Stimulated activated CD4-positive, alpha-beta T cell treated with anti-CD3 and anti-CD28 coated beads, Interleukin-1b, Interleukin-23, amount 100 ng/mL, for 24 hours (primary cell): ENCODE measurements around the gene PSME4.
"Not testable (repeated sequence)": the region's sequence is repeated elsewhere in the genome, so short reads cannot be mapped to it uniquely, and the experiment has no call there.

Experiments
- DNase-seq, 4 experiments: peaks; one replicate each; pipeline ENCODE4 v3.0.0-alpha.2; 2020; ENCODE audit warnings: low read depth in 4 of 4, low spot score in 1 of 4

PSME4 gene

DNA sequence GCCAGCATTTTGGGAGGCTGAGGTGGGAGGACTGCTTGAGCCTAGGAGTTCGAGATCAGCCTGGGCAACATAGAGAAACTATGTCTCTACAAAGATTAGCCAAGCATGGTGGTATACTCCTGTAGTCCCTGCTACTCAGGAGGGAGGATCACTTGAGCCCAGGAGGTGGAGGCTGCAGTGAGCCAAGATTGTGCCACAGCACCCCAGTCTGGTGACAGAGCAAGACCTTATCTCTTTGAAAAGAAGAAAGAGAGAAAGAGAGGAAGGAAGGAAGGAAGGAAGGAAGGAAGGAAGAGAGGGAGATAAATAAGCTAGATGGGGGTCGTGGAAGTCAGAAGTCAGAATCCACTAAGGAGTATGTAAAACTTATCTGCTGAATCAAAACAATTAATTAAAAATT lies 127.2 kb downstream of the PSME4 start:
- no peak for DNase-seq

DNA sequence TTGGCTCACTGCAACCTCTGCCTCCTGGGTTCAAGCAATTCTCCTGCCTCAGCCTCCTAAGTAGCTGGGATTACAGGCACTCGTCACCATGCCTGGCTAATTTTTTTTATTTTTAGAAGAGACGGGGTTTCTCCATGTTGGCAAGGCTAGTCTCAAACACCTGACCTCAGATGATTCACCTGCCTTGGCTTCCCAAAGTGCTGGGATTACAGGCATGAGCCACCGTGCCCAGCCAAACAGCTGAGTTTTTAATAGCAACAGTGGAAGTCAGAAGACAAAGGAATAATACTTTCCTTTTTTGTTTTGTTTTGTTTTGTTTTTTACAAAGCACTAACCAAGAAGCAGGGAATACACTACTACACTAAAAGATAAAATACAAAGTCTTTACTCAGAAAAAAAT lies 127.9 kb downstream of the PSME4 start:
- DNase-seq, result no peak

DNA sequence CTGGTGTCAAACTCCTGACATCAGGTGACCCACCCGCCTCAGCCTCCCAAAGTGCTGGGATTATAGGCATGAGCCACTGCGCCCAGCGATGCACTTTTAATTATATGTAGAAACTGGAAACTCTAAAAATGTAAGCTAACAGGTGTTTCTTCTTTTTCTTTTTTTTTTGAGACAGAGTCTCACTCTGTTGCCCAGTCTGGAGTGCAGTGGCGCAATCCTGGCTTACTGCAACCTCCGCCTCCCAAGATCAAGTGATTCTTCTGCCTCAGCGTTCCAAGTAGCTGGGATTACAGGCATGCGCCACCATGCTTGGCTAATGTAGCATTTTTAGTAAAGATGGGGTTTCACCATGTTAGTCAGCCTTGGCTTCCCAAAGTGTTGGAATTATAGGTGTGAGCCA lies 129.1 kb downstream of the PSME4 start:
- not testable (repeated sequence) for DNase-seq

DNA sequence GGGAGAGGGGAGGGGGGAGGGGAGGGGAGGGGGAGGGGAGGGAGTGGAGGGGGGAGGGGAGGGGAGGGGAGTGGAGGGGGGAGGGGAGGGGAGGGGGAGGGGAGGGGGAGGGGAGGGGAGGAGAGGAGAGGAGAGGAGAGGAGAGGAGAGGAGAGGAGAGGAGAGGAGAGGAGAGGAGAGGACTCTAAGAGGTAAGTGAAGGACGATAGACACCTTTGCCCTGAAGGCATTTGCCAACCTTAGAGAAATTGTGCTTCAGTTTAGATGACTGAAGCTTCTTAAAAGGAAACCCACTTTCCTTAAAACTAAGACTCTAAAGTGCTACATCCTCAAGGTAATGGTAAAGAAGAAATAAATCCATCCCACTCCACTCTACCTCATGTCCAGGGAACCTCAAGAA lies 130.2 kb downstream of the PSME4 start:
- no peak for DNase-seq

DNA sequence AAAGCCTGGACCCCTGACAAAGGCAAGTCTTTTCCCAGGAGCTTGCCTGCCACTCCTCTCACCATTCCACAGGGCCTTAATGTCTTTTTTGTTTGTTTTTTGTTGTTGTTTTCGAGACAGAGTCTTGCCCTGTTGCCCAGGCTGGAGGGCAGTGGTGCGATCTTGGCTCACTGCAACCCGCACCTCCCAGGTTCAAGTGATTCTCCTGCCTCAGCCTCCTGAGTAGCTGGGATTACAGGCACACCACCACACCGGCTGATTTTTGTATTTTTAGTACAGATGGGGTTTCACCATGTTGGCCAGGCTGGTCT lies 140.9 kb downstream of the PSME4 start:
- DNase-seq, result not testable (repeated sequence)

DNA sequence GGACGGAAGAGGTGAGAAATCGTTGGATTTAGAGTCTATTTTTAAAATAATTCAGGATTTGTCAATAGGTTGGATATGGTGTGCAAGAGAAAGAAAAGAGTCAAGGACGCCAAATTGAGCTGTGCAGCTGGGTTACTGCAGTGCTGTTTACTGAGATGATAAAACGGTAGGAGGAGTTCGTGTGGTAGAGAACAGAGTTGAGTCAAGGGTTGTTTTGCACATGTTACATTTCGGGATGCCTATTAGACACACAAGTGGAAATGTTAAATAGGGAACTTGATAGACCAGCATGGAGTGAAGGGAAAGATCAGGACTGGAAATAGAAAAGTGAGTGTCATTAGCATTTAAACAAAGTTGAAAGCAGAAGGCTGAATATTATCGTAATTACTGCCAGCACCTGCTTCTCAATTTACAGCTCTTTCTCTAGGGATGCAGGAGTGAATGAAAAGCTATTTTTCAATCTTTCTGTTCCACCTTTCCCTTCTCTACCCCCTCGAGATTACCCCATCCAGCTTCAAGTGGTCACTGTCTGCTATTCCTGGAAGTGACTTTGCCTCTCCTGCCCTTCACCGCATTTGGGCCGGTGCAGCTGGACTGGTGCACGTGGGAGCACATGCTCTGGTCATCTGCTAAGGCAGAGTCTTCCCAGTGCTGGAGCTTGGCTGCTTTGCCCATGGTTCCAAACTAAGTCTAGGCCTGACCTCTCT lies 141.4 kb downstream of the PSME4 start:
- DNase-seq, result no peak

DNA sequence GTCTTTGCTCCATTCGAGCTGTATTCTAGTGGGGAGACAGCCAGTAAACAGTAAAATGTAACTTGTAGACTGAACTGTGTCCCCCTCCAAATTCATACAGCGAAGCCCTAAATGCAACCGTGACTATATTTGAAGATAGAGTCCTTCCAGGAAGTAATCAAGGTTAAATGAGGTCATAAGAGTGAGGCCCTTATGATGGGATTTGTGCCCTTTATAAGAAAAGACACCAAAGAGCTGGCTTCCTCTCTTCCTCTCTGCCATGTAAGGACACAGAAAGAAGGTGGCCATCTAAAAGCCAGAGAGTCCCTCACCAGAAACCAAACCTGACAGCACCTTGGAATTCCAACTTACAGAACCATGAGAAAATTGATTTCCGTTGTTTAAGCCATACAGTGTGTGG lies 142.5 kb downstream of the PSME4 start:
- no peak for DNase-seq

DNA sequence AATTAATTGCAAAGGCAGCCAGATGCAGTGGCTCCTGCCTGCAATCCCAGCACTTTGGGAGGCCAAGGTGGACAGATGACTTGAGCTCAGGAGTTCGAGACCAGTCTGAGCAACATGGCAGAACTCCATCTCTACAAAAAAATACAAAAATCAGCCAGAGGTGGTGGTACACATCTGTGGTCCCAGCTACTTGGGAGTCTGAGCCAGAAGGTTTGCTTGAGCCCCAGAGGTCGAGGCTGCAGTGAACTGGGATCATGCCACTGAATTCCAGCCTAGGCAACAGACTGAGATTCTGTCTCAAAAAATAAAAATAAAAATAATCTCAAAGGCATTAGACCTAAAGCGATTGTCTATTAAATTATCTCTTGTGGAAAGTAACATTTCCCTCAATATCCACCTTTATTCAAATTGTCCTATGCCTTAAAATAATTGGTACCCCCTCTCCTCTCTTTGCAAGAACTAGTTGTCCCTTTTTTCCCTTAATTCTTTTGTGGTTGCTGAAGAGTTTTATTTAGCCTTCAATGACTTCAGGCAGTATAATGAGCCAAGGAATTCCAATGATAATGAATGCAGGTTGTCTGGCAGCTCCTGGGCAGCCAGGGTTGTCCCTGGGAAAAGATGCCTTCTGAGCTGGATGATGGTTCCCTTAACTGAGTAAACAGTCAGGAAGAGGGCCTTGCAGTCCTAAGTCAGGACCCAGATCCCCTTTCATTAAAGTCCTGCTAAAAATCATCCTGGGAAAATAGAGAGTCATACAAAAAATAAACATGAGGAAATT lies 143.2 kb downstream of the PSME4 start:
- DNase-seq, result no peak

DNA sequence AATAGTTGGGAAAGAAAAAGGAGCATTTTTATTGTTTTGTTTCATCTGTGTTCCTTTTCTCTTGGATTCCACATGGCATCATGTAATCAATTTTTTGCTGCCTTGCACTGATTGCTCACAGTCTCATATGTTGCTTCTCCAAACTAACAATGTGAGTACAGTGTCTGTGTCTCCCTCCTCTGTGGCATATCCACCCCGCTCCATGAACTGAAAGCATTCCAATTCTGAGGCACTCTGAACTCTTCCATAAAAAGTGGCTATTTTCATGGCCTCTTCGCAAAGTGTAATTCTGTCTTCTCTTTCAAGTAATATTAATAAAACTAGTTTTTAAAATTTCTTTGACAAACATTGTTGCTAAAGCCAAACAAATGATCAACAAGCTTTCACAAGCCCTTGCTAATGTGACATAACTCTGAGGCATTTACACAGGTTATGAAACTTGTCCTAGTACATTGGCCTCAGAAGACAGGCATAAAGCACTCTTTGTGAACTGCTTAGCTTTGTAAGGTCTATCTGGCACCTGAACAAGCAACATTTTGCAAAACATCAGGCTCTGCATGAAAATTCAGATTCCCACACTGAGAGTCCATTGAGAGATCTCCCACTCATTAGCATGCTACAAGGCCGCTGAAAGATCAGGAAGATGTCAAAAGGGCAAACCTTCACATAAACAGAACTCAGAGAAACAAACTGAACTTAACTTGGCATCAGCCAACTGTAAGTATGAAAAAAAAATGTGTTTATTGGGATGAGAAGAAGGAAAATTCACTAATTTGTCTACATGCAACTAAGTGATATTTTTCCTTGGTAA lies 144.0 kb downstream of the PSME4 start:
- no peak for DNase-seq

DNA sequence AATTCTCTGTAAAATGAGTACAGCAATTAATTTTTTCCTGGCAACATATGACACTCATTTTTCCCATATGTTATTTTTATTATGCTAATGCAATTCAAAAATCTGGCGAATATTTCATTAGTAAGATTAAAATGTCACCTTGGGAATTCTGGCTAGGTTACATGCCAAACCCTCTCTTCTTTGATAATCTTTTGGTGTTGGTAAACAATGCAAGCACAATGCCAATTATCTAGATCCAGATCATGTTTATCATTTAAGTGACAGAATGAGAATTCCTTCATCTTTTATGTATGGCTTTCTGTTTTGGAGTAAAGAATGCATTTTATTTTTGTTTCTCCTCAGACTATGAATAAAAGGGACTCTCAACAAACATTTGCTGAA lies 144.8 kb downstream of the PSME4 start:
- no peak for DNase-seq

DNA sequence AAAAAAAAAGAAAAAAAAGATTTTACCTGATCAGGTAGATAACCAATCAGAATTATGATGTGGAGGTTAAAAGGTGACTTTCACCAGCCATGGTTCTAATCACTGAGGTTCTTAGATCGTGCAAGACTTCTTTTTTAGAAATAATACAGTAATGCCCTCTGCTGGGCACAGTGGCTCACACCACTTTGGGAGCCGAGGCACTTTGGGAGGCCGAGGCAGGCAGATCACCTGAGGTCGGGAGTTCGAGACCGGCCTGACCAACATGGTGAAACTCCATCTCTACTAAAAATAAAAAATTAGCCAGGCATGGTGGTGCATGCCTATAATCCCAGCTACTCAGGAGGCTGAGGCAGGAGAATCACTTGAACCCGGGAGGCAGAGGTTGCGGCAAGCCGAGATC lies 147.2 kb downstream of the PSME4 start:
- DNase-seq, result not testable (repeated sequence)

DNA sequence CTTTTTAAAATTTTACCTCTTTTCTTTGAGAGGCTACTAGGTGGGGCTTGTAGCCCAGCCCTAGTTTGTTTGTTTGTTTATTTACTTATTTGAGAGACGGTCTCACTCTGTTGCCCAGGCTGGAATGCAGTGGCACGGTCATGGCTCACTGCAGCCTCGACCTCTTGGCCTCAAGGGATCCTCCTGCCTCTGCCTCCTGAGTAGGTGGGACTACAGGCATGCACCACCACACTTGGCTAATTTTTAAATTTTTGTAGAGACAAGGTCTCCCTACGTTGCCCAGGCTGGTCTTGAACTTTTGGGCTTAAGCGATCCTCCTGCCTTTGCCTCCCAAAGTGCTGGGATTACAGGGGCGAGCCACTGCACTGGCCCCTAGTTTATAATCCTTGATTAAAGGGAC lies 149.0 kb downstream of the PSME4 start:
- DNase-seq, result no peak

DNA sequence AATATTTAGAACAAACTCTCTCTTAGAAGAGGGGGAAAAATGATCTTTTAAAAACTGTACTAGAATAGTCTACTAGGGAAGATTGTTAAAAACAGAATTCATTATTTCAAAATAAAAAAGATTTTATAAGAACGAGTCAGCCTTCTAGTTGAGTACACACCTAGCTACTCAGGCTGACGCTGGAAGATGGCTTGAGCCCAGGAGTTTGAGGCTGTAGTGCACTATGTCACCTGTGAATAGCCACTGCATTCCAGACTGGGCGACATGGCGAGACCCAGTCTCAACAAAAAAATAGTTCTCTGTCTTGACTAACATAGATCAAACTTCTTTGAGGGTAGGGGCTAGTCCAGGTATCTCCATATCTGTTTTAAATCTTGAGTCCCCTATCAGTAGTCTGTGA lies 150.1 kb downstream of the PSME4 start:
- no peak for DNase-seq

DNA sequence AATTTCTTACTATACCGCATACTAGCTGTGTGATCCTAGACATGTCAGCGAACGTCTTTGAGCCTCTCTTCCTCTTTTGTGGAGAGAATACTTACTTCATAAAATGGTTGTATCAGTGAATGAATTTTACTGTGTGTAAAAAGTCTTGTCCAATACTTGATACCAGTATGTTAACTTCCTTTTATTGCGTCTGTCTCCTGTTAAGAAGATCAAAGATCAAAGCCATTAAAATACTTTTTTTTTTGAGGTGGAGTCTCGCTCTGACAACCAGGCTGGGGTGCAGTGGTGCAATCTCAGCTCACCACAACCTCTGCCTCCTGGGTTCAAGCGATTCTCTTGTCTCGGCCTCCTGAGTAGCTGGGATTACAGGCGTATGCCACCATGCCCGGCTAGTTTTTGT lies 150.7 kb downstream of the PSME4 start:
- DNase-seq, result no peak

DNA sequence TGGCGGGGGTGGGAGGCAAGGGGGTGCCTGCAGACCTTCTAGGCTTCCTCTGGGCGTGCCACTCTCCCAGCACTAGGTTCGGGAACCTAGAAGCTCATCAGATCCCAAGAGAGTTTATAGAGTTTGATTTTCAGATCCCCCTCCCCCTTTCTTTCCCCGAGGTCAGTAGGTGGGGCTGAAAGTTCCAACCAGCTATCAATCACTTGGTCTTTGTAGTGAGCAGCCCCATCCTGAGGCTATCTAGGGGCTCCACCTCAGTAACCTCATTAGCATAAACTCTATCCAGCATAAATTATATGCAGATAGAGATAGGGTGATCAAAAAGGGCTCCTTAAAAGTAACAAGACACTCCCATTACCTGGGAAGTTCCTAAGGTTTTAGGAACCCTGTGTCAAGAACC lies 151.2 kb downstream of the PSME4 start:
- DNase-seq, result no peak

DNA sequence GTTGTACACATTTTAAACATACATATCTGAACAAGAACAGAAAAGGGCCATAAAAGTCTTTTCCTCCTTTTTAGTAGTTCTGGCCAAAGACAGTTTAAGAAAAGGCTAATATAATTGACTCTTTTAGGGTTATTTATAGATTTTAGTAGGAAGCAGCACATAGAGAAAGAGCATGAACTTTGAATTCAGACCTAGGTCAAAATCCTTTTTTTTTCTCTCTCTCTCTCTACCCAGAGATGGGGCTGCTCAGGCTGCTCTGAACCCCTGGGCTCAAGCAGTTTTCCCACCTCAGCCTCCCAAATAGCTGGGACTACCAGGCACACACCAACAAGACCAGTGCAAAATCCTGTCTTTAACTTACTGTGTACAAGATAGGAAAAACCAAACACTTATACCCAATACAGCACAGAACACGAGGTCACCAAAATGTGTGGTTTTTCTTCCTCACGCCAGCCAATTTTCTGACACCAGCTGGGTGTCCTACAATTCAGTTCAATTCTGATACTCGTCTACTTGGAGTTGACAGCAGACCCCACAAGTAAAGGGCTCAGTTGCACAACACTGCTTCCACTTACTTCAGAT lies 151.8 kb downstream of the PSME4 start:
- no peak for DNase-seq
